ENCODE results near the gene TDRD9.

The TDRD9 gene

DNA sequence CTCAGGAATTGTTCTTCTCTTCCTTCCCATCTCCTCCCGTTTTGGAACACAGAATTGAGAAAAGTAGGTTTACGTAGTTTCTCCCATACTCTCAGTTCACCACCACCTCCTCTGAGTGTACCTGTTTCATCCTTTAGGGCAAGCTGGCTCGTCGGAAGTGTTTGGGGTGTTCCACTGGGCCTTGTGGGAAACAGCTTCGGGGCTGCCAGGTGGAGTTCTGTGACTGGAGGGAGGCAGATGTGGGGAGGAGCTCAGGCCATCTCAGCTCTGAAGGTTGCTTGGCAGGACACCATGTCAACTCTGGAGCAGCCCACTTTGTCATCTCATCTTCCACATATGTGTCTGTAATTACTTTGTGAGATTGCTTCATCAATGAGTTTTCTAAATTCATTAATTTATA, 67.6 kb downstream of the TDRD9 start:
- TF ChIP-seq, protein P1, sequence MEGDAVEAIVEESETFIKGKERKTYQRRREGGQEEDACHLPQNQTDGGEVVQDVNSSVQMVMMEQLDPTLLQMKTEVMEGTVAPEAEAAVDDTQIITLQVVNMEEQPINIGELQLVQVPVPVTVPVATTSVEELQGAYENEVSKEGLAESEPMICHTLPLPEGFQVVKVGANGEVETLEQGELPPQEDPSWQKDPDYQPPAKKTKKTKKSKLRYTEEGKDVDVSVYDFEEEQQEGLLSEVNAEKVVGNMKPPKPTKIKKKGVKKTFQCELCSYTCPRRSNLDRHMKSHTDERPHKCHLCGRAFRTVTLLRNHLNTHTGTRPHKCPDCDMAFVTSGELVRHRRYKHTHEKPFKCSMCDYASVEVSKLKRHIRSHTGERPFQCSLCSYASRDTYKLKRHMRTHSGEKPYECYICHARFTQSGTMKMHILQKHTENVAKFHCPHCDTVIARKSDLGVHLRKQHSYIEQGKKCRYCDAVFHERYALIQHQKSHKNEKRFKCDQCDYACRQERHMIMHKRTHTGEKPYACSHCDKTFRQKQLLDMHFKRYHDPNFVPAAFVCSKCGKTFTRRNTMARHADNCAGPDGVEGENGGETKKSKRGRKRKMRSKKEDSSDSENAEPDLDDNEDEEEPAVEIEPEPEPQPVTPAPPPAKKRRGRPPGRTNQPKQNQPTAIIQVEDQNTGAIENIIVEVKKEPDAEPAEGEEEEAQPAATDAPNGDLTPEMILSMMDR (IDR thresholded peaks at IDR 0.05; ENCODE audit: low read depth, low read length, missing control alignments): no peak
- H3K4me3 ChIP-seq (ENCODE audit: low read depth, low read length): no peak overlapping the region
- no peak for DNase-seq (ENCODE audit: low read depth)
- in situ Hi-C loops (cut with HindIII; ENCODE audit: low sequenced_read_pairs): no loop called here

- H3K4me3 ChIP-seq (ENCODE audit: low read depth, low read length): no peak overlapping the region
- in situ Hi-C loops (cut with HindIII; ENCODE audit: low sequenced_read_pairs): no loop called here
- TF ChIP-seq, protein P1 (IDR thresholded peaks at IDR 0.05; ENCODE audit: low read depth, low read length, missing control alignments): no peak
- no peak for DNase-seq (ENCODE audit: low read depth)
These were observed 69.1 kb downstream of the TDRD9 start for GRCh38 chr14:103997391-103997790.

- DNase-seq (ENCODE audit: low read depth): no peak
- H3K4me3 ChIP-seq (ENCODE audit: low read depth, low read length): no peak overlapping the region
- in situ Hi-C loops (cut with HindIII; ENCODE audit: low sequenced_read_pairs): no loop called here
- TF ChIP-seq, protein P1 (IDR thresholded peaks at IDR 0.05; ENCODE audit: low read depth, low read length, missing control alignments): no peak
These were observed 69.8 kb downstream of the TDRD9 start for GRCh38 chr14:103998027-103998426.

DNA sequence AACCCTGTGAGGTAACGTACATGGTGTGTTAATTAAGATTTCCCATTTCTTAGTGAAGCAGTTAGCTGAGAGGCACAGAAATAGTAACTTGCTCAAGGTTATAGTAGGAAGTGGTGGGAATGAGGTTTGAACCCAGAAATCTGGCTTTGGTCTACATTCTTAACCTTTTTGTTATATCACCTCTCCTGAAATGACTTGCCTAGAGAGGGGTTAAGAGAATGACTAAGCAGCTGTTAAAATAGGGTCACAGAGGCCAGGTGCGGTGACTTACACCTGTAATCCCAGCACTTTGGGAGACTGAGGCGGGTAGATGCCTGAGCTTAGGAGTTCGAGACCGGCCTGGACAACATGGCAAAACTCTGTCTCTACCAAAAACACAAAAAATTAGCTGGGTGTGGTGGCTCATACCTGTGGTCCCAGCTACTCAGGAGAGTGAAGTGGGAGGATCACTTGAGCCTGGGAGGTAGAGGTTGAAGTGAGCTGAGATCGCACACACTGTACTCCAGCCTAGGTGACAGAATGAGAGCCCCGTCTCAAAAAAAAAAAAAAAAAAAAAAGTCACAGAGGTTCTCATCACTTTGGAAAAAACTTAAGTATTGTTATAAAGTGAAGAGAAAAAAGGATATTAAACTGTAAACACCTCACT, 71.7 kb downstream of the TDRD9 start:
- in situ Hi-C loops (cut with HindIII; ENCODE audit: low sequenced_read_pairs): no loop called here
- H3K4me3 ChIP-seq (ENCODE audit: low read depth, low read length): no peak overlapping the region
- DNase-seq (ENCODE audit: low read depth): no peak
- TF ChIP-seq, protein P1 (IDR thresholded peaks at IDR 0.05; ENCODE audit: low read depth, low read length, missing control alignments): no peak

DNA sequence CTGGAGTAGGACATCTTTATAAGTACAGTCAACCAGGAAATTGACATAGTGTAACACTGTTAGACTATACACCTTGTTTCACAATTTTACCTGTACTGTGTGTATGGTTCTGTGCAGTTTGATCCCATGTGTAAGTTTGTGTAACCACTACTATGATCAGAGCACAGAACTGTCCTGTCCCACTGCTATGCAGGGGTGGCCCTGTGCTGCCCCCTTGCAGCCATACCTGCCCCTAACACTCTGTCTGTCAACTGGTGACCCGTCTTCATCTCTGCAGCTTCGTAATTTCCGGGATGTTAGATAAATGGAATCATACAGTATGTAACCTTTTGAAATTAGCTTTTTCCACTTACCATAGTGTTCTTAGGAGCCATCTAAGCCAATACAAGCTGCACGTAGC, 72.7 kb downstream of the TDRD9 start:
- no peak overlapping the region for H3K4me3 ChIP-seq (ENCODE audit: low read depth, low read length)
- TF ChIP-seq, protein P1 (IDR thresholded peaks at IDR 0.05; ENCODE audit: low read depth, low read length, missing control alignments): no peak
- DNase-seq (ENCODE audit: low read depth): no peak
- in situ Hi-C loops (cut with HindIII; ENCODE audit: low sequenced_read_pairs): no loop called here

DNA sequence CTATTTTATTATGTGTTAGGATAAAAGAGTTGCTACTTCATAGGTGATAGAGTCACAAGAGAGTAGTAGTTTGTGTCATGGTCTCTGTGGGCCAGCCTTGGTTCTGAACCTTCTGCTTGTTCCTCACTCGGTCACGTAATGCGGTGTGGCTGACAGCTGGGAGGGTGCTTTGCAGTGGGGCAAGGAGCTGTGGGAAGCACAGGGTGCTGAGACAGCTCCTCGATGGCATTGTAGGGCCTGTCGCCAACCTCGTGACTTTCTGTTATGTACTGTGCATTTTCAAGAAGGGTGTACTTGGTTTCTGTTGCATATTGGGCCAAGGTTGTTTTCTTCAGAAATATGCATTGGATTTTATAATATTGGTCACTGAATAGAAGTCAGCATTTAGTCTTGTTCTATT, 75.4 kb downstream of the TDRD9 start:
- TF ChIP-seq, protein P1 (IDR thresholded peaks at IDR 0.05; ENCODE audit: low read depth, low read length, missing control alignments): no peak
- in situ Hi-C loops (cut with HindIII; ENCODE audit: low sequenced_read_pairs): no loop called here
- no peak overlapping the region for H3K4me3 ChIP-seq (ENCODE audit: low read depth, low read length)
- DNase-seq (ENCODE audit: low read depth): no peak

Data from astrocyte of the cerebellum (primary cell).